ENCODE measurements around the gene RUSC2.

DNA sequence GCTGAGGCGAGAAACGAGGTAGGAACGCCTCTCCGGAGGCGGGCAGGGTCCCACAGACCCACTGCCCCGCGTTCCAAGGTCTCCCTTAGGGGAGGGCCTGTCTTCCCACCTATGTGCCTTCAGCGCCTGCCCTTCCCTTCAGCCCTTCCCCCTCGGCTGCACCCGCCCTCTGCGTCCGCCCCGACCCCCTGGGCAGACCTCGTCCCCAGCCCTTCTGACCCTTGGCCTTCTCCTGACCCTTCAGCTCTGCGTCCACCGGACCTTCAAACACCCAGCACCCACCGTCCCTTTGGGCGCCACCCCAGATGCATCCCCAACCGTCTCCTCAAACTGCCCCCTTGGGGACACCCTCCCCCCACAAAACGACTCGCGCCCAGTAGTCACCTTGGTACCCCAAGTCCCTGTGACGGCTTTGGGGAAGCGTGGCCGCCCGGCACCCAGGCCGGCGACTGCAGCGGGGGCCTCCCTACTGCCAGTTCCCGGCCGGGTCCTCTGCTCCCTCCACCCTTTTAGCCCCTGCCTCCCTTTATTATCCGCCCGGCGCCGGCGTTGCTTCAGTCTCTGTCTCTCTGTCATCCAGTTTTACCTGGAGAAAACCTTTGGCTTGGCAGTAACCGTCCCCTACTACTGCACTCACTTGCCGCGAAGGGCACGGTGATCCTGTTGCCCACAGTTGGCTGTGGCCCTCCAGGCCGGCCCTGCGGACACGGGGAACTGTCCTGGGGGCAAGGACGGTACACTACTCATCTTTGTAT lies 421 bp downstream of the RUSC2 start:
- TF ChIP-seq TAF1 (IDR thresholded peaks at IDR 0.05; ENCODE audit: low read depth) = no peak
- TF ChIP-seq, protein P1, sequence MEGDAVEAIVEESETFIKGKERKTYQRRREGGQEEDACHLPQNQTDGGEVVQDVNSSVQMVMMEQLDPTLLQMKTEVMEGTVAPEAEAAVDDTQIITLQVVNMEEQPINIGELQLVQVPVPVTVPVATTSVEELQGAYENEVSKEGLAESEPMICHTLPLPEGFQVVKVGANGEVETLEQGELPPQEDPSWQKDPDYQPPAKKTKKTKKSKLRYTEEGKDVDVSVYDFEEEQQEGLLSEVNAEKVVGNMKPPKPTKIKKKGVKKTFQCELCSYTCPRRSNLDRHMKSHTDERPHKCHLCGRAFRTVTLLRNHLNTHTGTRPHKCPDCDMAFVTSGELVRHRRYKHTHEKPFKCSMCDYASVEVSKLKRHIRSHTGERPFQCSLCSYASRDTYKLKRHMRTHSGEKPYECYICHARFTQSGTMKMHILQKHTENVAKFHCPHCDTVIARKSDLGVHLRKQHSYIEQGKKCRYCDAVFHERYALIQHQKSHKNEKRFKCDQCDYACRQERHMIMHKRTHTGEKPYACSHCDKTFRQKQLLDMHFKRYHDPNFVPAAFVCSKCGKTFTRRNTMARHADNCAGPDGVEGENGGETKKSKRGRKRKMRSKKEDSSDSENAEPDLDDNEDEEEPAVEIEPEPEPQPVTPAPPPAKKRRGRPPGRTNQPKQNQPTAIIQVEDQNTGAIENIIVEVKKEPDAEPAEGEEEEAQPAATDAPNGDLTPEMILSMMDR (IDR thresholded peaks at IDR 0.05; ENCODE audit: poor library complexity, severe bottlenecking) = no peak
- TF ChIP-seq POLR2AphosphoS5 (IDR thresholded peaks at IDR 0.05) = no peak
- no peak for TF ChIP-seq MXI1 (conservative IDR thresholded peaks at IDR 0.05; ENCODE audit: poor library complexity, severe bottlenecking)
- TF ChIP-seq EP300 (conservative IDR thresholded peaks at IDR 0.05; ENCODE audit: poor library complexity, severe bottlenecking) = no peak
- no peak for TF ChIP-seq EZH2 (IDR thresholded peaks at IDR 0.05; ENCODE audit: borderline replicate concordance, insufficient read depth, low read length, poor library complexity, severe bottlenecking)
- TF ChIP-seq REST (IDR thresholded peaks at IDR 0.05; ENCODE audit: borderline replicate concordance) = peak; percentile 12
- no peak for TF ChIP-seq RAD21 (conservative IDR thresholded peaks at IDR 0.05)
- TF ChIP-seq SMC3 (conservative IDR thresholded peaks at IDR 0.05; ENCODE audit: poor library complexity) = no peak

Measured in neural cell (in vitro differentiated cells).